ENCODE measurements around the gene GUCA1A.
"Not testable (repeated sequence)": the region's sequence is repeated elsewhere in the genome, so short reads cannot be mapped to it uniquely, and the experiment has no call there.

The GUCA1A gene

DNA sequence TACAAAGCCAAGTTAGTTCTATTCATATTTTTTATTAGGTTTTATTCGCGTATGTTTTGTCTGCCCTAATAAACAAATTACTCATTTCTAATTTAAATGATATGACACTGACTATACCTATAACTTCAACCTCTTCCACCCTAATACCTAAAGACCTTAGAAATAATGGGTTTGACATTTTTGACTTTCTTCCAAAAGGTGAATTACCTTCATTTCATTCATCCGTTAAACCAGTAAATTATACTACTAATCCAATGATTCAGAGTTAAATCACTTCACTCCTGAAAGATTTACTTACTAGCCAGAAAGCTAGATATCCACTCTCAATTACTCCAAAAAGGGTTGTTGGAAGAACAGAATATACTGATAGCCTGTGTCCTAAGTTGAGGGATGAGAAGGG lies 39.3 kb downstream of the GUCA1A start:
- no peak for DNase-seq (ENCODE audit: low read depth, low spot score)
- ChIA-PET POLR2A (no interaction called here), CTCF (interaction anchor here (0.9 to 6.9 kb wide), 11 partner anchors 8 to 354 kb away, joined by 3 to 178 read pairs (median 5); no protein-coding TSS in a partner anchor)

DNA sequence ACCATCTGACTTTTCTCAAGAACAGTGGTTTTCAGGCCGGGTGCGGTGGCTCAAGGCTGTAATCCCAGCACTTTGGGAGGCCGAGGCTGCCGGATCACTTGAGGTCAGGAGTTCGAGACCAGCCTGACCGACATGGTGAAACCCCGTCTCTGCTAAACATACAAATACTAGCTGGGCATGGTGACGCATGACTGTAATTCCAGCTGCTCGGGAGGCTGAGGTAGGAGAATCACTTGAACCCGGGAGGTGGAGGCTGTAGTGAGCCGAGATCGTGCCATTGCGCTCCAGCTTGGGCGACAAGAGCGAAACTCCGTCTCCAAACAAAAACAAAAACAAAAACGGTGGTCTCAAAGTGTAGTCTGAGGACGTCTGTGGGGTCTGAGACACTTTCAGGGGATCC lies 43.3 kb downstream of the GUCA1A start:
- H3K4me3 ChIP-seq (ENCODE audit: low read depth, low read length), result peak overlapping the region; percentile 83
- CTCF ChIA-PET, result interaction anchor here (0.5 to 6.9 kb wide), 11 partner anchors 12 to 344 kb away, joined by 3 to 178 read pairs (median 6); no protein-coding TSS in a partner anchor
- POLR2A ChIA-PET, result interaction anchor here (0.7 to 0.9 kb wide), 2 partner anchors 17 to 347 kb away, joined by 3 to 4 read pairs; partner anchors contain the start of gene UBR2
- DNase-seq (ENCODE audit: low read depth, low spot score), result not testable (repeated sequence)

More for the DNA sequence above, 39.3 kb downstream of the GUCA1A start:
- no peak overlapping the region for H3K4me3 ChIP-seq (ENCODE audit: low read depth, low read length)
- TF ChIP-seq, protein P1, sequence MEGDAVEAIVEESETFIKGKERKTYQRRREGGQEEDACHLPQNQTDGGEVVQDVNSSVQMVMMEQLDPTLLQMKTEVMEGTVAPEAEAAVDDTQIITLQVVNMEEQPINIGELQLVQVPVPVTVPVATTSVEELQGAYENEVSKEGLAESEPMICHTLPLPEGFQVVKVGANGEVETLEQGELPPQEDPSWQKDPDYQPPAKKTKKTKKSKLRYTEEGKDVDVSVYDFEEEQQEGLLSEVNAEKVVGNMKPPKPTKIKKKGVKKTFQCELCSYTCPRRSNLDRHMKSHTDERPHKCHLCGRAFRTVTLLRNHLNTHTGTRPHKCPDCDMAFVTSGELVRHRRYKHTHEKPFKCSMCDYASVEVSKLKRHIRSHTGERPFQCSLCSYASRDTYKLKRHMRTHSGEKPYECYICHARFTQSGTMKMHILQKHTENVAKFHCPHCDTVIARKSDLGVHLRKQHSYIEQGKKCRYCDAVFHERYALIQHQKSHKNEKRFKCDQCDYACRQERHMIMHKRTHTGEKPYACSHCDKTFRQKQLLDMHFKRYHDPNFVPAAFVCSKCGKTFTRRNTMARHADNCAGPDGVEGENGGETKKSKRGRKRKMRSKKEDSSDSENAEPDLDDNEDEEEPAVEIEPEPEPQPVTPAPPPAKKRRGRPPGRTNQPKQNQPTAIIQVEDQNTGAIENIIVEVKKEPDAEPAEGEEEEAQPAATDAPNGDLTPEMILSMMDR (IDR thresholded peaks at IDR 0.05; ENCODE audit: insufficient read depth, low read length, missing control alignments), result no peak

DNA sequence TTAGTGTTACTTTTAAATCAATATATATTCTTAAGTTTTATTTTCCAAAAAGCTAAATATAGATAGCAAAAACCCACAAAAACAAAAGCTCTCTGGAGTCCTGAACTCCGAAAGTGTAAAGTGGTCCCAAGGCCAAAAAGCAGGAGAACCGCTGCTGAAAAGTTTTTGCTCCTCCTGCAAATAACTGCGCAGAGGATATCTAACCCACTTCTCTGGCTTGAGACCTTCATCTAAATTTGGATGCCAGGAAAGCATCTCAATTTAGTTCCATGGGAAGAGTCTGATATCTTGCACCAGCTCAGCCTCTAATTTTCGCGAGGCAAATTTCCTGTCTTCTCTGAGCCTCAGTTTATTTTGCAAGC lies 44.0 kb downstream of the GUCA1A start:
- H3K4me3 ChIP-seq (ENCODE audit: low read depth, low read length), result peak overlapping the region; percentile 83
- TF ChIP-seq, protein P1 (IDR thresholded peaks at IDR 0.05; ENCODE audit: insufficient read depth, low read length, missing control alignments), result no peak
- no peak for DNase-seq (ENCODE audit: low read depth, low spot score)
- CTCF ChIA-PET, result interaction anchor here (0.5 to 6.9 kb wide), 11 partner anchors 13 to 347 kb away, joined by 3 to 178 read pairs (median 6); partner anchors contain the start of gene UBR2
- POLR2A ChIA-PET, result interaction anchor here (0.7 to 0.9 kb wide), 2 partner anchors 18 to 347 kb away, joined by 3 to 4 read pairs; partner anchors contain the start of gene UBR2

DNA sequence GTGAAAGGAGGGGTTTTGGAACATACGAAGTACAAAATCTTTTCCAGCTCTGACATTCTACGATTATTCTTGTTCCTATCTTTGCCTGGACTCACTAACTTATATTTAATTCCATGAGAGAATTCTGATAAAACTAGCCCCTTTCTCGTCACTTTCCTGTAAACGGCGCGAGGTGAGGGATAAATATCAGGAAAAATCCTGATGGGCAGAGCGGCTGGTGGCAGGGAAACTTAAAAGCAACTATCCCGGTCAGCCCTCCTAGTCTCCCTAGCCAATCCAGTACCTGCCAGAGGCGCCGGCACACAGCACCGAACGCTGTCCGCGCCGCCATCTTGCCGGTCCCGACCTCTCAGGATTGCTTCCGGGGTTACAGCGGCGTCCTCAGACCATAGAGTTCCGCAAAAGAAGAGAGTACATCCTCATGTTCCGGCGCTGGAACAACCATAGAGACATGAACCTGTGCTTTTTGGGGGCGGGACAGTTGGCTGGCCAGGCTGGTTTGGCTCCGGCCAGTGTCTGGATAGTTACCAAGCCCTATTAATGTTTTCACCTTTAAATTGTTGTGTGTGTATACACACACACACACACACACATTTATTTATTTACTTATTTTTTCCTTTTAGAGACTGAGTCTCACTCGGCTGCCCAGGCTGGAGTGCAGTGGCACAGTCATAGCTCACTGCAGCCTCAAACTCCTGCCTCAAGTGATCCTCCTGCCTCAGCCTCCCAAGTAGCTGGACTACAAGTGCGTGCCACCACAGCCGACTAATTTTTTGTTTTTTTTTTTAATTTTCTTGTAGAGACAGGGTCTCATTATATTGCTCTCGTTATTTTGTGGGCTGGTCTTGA lies 44.6 kb downstream of the GUCA1A start, which contains the start of gene MRPS10:
Gene MRPS10 (minus strand): TSS at position 343 of the 849 bp plus-strand sequence. CDS start 12 bp downstream, at position 331.
- ChIA-PET CTCF (interaction anchor here (0.9 to 6.9 kb wide), 8 partner anchors 13 to 346 kb away, joined by 3 to 178 read pairs (median 39); partner anchors contain the start of gene UBR2), POLR2A (interaction anchor here (0.9 kb wide), 1 partner anchor 18 kb away, joined by 4 read pairs; no protein-coding TSS in a partner anchor)
- TF ChIP-seq, protein P1 (IDR thresholded peaks at IDR 0.05; ENCODE audit: insufficient read depth, low read length, missing control alignments), result no peak
- DNase-seq (ENCODE audit: low read depth, low spot score), result peak; percentile 70
- peak within 1 kb of the TSS; percentile 83 for H3K4me3 ChIP-seq (ENCODE audit: low read depth, low read length)

DNA sequence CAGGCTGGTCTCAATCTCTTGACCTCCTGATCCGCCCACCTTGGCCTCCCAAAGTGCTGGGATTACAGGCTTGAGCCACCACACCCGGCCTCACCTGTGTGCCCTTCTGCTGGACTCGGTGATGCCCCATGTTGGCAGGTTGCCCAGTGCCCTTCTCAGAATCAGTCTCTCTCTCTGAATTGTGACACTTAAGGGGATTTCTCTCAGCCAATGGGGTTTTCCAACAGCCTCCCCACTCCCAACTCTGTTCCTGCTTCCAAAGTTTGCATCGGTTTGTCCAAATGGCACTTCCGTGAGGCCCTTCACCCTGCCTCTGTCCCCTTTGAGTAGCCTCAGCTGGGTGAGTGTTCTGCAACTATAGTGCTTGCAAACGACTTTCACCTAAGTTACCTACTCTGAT lies 47.6 kb downstream of the GUCA1A start:
- CTCF ChIA-PET, result interaction anchor here (1.3 kb wide), 1 partner anchor 11 kb away, joined by 3 read pairs; no protein-coding TSS in a partner anchor
- no peak overlapping the region for H3K4me3 ChIP-seq (ENCODE audit: low read depth, low read length)
- POLR2A ChIA-PET, result no interaction called here
- DNase-seq (ENCODE audit: low read depth, low spot score), result no peak
- TF ChIP-seq, protein P1 (IDR thresholded peaks at IDR 0.05; ENCODE audit: insufficient read depth, low read length, missing control alignments), result no peak

DNA sequence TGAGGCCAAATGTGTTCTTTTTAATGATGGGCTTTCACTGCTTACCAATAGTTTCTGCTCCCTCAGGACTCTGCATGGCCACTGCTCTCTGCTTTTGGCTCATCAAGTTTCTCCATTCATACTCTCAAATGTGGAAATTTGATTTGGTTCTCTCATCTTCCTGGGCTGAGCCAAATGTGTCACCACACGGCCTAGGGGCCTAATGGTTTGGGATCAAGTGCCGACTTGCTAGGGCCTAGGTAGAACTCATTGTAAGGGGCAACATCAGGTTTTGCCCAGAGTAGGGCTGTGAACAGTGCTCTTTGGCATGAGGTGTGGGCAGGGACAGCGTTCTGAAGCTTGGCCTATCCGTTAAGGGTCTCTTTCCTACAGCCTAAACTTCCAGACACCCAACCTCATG lies 48.4 kb downstream of the GUCA1A start:
- ChIA-PET POLR2A (no interaction called here), CTCF (interaction anchor here (1.3 to 1.9 kb wide), 2 partner anchors 10 to 326 kb away, joined by 3 to 9 read pairs; no protein-coding TSS in a partner anchor)
- TF ChIP-seq, protein P1 (IDR thresholded peaks at IDR 0.05; ENCODE audit: insufficient read depth, low read length, missing control alignments), result no peak
- DNase-seq (ENCODE audit: low read depth, low spot score), result no peak
- H3K4me3 ChIP-seq (ENCODE audit: low read depth, low read length), result no peak overlapping the region
